ENCODE results near the gene CP.
A peak's percentile ranks its signal among the peaks of the same experiment; 100 is the strongest.
"Not testable (repeated sequence)": the region's sequence is repeated elsewhere in the genome, so short reads cannot be mapped to it uniquely, and the experiment has no call there.

CP gene

DNA sequence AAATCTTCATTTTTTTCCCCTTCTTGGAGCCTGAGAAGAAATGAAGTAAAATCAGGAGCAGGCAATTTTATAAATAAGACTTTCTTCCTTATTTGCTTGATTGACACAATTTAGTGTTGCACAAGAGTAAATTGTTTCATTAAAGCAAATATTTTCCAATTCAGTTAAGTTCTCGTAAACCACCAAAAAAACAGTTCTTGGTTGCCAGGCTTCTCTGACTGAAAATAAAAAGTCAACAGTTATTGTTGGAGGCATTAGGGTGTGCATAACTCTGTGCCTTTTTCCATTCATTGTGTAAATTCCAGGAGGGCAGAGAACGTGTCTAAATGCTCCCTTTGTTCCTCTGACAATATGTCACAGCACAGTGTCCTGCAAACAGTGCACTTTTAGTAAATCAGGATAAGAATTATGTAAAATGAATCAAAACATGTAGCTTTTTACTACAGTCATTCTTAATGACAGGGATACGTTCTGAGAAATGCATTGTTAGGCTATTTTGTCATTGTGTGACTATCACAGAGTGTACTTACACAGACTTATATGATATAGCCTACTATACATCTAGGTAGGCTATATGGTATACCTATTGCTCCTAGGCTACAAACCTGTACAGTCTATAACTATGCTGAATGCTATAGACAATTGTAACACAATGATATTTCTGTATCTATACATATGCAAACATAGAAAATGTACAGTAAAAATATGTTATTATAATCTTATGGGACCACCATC lies at the start of gene CP:
TSS of gene CP (minus strand) at position 47 of the 735 bp plus-strand sequence. CDS start at position 10, 37 bp downstream.
- no peak for DNase-seq (ENCODE audit: low read depth in 2 of 2)

DNA sequence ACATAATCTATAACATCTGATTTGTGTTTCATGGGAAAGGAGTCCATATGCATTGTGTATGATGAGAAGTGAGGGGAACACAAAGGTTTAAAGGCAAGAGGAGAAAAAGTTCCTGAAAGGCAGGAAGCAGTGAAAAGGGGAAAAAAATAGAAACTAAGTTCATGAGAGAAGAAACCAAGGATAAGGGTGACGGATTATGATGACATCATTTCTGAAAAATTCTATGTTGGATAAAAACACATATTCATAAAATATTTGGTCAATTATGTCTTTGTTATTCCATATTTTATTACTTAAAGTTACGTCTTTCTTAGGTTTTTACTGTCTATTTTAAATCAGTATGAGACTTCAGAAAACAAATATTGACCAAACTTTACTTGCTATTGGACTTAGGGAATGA lies 48.6 kb upstream of the CP start:
- DNase-seq (ENCODE audit: low read depth in 2 of 2): no peak

DNA sequence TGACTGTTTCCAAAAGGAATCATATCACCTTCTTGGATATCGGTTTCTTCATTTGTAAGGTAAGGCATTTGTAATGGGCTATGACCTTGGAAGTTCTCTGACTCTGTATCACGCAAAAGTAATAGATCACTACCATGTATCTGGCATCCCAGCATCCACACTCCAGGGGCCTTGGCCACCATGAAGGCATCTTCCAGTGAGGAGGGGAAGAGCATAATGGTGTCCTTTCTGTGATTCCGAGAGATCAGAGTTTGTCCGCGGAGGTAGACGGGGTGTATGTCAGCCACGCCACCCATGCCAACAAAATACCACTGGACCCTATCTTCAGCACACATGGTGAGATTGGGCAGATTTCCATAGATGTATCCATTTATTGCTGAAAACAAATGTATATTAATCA lies 48.1 kb upstream of the CP start:
- DNase-seq (ENCODE audit: low read depth in 2 of 2): no peak

DNA sequence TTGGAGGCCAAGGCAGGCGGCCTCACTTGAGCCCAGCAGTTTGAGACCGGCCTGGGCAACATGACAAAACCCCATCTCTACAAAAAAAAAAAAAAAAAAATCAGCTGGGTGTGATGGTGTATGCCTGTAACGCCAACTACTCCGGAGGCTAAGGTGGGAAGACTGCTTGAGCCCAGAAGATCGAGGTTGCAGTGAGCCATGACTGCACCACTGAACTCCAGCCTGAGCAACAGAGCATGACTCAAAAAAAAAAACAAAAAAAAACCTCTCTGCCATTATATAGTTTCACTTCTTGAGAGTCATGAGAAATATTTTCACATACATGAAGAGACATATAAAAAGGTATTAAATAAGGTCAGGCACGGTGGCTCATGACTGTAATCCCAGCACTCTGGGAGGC lies 45.9 kb upstream of the CP start:
- DNase-seq (ENCODE audit: low read depth in 2 of 2): no peak

DNA sequence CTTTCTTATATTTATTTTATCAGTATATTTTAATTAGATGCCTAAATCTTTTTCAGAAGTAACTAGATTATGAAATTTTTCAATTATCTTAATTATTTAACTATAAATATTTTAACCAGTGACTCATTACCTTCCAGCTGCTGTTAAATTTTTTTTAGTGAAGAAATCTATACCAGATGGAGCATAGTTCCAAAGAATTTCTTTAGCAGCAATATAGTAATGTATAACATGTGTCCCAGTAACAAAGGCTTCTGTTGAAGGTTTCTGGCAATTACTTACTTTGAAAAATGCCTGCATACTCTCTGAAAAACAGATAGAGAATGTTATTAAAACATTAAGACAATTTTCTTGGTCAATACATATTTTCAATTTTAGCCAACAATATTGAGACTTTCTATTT lies 45.1 kb upstream of the CP start:
- DNase-seq (ENCODE audit: low read depth in 2 of 2): no peak

GRCh38 chr3:149263856-149264255 lies 42.2 kb upstream of the CP start:
- no peak for DNase-seq (ENCODE audit: low read depth in 2 of 2)

DNA sequence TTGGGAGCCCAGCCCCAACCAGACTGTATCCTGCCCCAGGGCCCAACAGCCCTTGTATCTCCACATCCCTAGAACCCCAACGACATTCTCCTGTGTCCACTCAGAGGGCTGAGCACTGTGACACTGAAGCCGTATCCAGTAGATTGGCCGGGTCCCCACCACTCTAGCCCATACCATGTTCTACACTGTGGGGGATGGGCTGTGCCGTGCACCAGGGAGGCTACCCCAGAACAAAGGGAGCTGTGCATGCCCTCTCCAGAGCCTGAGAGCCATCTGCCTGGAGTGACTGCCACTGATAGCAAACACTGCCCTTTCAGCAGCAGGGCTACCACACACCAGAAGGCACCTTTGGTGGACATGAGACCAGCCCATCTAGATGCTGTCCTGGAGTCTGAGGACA lies 37.1 kb upstream of the CP start:
- DNase-seq (ENCODE audit: low read depth in 2 of 2): no peak

DNA sequence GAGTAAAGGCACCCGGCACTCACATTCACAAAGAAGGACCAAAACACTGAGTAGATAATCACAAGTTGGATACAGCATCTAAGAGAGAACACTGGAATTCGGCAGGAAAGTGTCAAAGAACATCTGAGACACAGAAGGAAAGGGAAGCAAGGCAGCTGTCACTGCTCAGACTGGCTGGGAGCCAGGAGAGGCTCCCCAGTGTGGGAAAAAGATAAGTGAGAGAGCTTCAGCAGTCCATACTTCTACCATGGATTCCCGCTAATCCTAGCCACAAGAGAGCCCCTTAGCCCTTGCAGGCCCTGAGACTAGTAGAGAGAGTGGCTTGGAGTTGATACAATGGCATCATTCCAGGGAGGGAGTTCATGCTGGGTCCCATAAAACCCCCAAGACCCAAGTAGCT lies 36.7 kb upstream of the CP start:
- no peak for DNase-seq (ENCODE audit: low read depth in 2 of 2)

GRCh38 chr3:149252272-149252671 lies 30.6 kb upstream of the CP start:
- no peak for DNase-seq (ENCODE audit: low read depth in 2 of 2)

GRCh38 chr3:149251186-149251585 lies 29.6 kb upstream of the CP start:
- DNase-seq (ENCODE audit: low read depth in 2 of 2): no peak

- peak; percentile 10 to 41 for DNase-seq (ENCODE audit: low read depth in 2 of 2)
Observed at GRCh38 chr3:149247929-149248691, 26.5 kb upstream of the CP start.

DNA sequence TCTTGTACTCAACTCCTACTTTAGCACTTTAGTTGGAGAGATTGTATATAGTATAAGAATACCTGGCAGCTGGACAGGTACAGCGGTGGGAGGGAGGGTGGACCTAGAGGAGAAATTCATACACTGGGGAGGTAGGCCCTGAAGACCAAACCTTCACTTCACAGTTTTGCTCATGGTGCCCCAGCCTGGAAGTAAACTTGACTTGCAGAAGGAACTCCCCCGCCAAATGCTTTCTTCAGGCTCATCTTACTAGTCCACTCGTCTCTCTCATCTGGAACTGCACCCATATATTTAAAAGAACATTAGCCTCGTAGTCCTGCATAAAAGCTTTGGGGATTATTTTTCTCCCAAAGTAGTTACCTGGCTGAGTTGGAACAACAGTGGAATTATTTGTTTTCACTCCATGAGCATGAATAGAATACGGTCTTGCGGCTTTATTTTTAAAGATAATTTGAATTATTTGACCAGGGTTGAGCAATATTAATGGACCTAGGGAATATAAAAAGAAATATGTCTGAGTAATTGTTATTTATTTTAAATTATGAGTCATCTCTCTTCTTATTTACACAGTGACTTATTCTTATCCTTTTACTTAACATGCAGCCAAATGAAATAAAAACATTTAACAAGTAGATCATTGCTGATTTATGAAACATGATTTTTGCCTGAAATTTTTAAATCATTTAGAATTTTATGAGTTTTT lies 25.5 kb upstream of the CP start:
- no peak for DNase-seq (ENCODE audit: low read depth in 2 of 2)

DNA sequence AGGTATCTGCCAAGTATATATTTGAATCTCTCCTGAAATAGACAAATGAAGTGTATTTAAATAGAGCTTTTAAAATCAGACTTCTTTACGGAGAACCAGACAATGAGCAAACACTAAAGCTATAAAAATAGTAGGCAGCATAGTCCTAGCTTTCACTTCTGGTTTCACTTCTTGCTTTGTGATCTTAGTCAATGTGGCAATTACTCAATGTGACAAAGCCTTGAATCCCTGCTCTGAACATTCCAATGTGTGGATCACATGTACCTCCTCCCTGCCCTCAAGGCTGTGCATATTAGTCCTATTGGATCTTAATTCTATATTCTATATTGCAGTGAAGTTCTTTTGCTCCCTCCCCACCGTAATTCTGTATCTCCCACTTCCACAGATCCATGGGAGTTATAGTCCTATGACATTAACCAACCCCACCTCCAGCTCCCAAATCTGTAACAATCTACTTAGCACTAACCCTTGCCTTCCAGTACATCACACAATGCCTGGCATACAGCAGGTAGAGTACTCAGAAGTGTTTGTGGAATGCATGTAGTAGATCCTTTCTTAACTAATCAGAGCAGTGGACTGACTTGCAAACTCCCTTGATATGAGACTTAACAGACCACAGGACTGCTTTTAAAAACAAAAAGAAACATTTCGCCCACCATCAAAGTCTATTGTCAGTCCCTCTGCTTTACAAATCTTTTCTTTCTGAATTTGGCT lies 24.3 kb upstream of the CP start:
- no peak for DNase-seq (ENCODE audit: low read depth in 2 of 2)

DNA sequence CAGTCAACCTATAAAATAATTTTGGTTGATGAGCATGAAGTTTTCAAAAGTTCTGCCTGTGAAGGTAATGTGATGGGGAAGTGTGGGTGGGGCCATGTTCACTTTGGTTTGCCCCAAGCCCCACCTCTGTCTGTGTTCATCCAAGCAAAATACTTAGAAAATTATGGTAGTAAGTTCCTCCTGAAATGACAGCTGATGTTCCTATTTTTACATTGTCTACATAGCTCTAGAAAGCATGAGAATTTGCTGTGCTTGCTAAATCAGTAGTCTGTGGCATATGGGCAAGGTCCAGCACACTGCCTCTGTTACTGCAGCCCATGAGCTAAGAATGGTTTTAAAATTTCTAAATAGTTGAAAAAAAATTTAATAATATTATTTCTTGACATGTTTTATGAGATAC lies 21.9 kb upstream of the CP start:
- DNase-seq (ENCODE audit: low read depth in 2 of 2): no peak

GRCh38 chr3:149239357-149239936 lies 17.8 kb upstream of the CP start:
- DNase-seq (ENCODE audit: low read depth in 2 of 2): no peak

DNA sequence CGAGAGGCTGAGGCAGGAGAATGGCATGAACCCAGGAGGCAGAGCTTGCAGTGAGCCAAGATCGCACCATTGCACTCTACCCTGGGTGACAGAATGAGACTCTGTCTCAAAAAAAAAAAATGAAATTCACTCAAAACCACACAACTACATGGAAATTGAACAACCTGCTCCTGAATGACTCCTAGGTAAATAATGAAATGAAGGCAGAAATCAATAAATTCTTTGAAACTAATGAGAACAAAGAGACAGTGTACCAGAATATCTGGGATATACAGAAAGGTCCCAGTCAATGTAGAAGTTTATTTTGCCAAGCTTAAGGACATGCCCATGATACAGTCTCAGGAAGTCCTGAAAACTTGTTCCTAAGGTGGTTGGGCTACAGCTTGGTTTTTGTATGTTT lies 16.6 kb upstream of the CP start:
- not testable (repeated sequence) for DNase-seq (ENCODE audit: low read depth in 2 of 2)

DNA sequence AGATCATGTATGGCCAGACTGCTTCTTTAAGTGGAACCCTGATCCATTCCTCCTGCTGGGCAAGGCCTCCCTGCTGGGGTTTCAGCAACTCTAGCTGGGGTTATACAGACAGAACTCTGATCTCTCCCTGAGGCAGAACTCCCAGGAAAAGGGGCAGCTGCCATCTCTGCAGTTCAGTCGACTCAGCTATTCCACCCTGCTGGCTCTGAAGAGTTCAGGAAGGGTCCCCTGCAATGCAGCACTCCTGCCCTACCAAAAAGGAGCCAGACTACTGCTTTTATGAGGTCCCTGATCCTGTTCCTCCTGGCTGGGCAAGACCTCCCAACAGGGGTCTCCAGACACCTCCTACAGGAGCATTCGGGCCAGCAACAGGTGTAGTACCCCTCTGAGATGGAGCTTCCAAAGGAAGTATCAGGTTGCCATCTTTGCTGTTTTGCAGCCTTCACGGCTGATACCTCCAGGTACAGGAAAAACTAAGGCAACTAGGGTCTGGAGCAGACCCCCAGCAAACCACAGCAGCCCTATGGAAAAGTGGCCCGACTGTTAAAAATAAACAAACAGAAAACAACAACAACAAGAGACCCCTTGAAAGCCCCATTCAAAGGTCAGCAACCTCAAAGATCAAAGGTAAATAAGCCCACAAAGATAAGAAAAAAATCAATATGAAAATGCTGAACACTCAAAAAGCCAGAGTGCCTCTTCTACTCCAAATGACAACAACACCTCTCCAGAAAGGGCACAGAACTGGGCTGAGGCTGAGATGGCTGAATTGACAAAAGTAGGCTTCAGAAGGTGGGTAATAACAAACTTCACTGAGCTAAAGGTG lies 14.2 kb upstream of the CP start:
- no peak for DNase-seq (ENCODE audit: low read depth in 2 of 2)

DNA sequence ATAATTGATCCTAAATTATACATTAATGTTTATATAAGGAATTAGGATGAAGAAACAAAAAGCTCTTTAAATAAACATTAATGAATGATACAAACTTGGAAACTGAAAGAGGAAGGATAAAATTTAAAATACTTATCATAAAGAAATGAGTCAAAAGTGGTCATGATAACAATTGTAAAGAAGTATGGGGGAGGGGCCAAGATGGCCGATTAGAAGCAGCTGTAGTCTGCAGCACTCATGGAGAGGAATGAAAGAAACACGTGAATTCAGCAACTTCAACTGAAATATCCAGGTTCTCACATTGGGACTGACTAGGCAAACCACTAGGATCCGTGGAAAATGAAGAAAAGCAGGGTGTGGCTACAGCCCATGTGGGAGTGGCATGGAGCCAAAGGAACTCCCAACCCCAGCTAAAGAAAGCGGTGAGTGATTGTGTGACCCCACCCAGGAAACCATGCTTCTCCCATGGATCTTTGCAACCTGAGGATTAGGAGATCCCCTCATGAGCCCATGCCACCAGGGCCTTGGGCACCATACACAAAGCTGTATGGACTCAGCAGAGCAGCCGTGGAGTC lies 13.1 kb upstream of the CP start:
- DNase-seq (ENCODE audit: low read depth in 2 of 2): no peak

GRCh38 chr3:149233323-149233722 lies 11.7 kb upstream of the CP start:
- no peak for DNase-seq (ENCODE audit: low read depth in 2 of 2)

GRCh38 chr3:149231871-149232270 lies 10.2 kb upstream of the CP start:
- no peak for DNase-seq (ENCODE audit: low read depth in 2 of 2)

Data from stimulated activated CD8-positive, alpha-beta memory T cell treated with anti-CD3 and anti-CD28 coated beads, Interleukin-15, amount 100 ng/mL, for 48 hours (primary cell).